GM18861 (cell line): ENCODE data around the gene SCUBE1.

Source experiments
- ATAC-seq: cut with Tn5 transposase; IDR thresholded peaks from one replicate; pipeline ENCODE4 v1.9.1; 2021; ENCODE audit not compliant: unreplicated experiment

Gene SCUBE1

GRCh38 chr22:43202756-43203410, 140.3 kb downstream of the SCUBE1 start:
- ATAC-seq, result no peak

DNA sequence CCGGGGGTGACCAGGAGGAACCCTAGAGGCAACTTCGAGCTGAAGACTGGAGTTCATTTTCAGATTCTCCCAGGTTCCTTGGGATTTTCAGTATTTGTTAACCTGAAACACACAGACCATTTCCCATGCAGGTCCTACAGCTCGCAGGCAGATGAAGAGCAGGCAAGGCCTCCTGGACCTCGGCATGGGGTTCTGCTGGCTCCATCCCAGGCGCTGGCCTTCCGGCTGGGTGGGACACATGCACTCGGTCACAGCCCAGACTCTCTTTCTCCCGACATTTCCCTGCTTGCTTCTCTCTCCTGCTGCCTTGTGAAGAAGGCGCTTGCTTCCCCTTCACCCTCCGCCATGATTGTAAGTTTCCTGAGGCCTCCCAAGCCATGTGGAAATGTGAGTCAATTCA, 140.8 kb downstream of the SCUBE1 start:
- ATAC-seq, result no peak

DNA sequence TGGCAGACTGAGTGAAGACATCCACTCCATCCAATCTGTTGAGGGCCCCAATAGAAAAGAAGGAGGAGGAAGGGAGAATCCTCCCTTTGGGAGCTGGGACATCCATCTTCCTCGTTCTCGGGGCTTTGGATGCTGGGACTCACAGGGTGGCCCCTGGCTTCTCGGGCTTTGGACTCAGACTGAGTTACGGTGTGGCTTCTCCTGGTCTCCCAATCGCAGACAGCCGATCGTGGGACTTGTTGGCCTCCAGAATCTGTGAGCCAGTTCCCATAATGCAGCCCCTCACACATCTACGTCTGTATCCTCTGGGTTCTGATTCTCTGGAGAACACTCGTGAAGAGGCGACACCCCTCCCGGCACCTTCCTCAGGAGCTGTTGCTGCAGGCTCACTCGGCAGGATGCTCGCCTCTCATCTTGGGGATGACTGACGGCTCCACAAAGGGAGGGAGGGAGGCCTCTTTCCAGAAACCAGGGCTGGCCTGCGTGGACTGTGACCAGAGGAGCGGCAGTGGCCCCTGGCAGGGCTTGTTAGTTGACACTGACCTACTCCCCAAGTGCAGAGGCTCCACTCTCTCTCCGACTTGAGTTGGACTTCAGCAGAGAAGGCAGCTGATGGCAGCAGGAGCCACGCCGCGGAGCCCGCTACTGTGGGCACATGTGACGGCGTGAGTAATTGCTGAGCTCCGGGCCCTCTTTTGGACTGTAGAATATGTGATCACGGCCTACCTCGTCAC, 141.5 kb downstream of the SCUBE1 start:
- no peak for ATAC-seq

DNA sequence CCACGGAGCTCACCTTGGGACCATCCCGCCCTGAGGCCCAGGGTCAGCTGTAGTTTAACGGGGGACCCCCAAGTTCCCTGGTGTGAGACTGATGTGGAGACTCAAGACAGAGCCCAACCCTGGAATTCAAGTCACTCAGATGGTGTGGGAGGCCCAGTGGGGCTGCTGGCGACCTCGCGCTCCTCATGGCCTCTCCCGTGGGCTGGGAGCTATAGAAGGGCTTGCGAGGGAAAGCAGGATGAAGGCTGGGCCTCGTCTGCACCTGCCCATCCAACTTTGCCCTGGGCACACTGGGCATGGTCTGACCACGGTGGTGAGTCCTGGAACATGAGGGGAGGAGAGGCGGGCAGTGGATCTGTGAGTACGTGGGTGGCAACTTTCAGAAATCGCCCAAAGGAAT, 142.6 kb downstream of the SCUBE1 start:
- no peak for ATAC-seq

DNA sequence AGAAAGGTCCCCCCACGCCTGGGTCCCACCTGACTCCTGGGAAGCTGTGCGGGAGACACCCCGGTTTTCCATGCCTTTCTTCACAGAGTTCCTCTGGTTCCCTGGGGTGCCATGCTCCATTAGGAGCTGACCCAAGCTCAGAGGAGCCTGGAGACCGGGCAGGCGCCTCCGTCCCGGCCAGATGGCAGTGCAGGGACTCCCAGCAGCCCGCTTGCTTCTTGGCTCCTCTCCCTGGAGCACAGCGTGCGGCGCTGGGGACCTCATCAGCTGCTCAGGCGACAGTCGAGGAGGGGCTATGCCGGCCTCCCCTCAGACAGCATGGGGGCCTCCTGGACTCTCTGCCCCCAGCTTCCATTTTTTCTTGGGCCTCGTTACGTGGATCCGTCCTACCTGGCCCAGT, 143.1 kb downstream of the SCUBE1 start:
- no peak for ATAC-seq

GRCh38 chr22:43199541-43199940, 143.6 kb downstream of the SCUBE1 start:
- ATAC-seq, result no peak

DNA sequence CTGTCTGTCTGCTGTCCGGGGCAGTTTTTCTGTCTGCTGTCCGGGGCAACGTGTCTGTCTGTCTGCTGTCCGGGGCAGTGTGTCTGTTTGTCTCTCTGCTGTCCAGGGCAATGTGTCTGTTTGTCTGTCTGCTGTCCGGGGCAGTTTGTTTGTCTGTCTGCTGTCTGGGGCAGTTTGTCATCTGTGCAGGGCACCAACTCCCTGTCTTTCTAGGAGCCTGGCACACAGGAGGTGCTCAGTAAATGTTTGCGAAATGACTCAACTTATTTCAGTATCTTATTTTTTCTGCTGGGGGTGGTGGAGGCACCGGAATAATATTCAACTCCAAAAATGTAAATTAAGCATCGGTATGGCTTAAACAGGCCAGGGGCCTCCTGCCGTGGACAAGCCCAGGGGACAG, 144.2 kb downstream of the SCUBE1 start:
- no peak for ATAC-seq

GRCh38 chr22:43198126-43198525, 145.0 kb downstream of the SCUBE1 start:
- no peak for ATAC-seq

DNA sequence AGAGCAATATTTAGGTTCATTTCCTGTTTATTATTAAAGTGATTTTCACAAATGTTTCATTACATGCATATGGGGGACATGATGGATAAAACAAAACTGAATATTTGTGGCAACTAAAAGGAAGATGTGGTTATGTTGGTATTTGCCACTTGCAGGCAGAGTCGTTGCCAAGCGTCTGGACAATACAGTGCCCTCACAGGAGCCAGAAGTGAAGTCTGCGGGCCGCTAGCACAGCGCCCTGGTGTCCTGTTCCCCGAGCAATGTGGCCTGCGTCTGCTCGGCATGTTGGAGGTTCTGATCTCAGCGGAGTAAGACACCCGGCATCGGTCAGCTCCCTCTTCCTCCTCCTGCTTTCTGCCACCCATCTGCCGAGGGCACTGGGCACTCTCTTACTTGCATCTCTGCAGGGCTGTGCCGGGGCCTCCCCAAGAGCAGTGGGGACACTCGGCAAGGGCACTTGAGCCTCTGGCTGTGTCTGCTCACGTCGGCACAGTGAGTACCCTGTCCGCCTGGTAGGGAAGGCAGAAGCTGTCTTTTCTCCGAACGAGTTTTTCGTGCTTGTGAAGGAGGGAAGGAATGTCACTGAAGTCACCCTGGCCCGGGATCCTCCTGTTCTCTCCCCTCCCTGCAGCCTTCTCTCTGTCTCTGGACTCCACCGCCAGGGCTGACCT, 145.8 kb downstream of the SCUBE1 start:
- no peak for ATAC-seq

GRCh38 chr22:43191831-43192230, 151.3 kb downstream of the SCUBE1 start:
- no peak for ATAC-seq

- no peak for ATAC-seq
Observed at GRCh38 chr22:43188829-43189545, 154.2 kb downstream of the SCUBE1 start.

DNA sequence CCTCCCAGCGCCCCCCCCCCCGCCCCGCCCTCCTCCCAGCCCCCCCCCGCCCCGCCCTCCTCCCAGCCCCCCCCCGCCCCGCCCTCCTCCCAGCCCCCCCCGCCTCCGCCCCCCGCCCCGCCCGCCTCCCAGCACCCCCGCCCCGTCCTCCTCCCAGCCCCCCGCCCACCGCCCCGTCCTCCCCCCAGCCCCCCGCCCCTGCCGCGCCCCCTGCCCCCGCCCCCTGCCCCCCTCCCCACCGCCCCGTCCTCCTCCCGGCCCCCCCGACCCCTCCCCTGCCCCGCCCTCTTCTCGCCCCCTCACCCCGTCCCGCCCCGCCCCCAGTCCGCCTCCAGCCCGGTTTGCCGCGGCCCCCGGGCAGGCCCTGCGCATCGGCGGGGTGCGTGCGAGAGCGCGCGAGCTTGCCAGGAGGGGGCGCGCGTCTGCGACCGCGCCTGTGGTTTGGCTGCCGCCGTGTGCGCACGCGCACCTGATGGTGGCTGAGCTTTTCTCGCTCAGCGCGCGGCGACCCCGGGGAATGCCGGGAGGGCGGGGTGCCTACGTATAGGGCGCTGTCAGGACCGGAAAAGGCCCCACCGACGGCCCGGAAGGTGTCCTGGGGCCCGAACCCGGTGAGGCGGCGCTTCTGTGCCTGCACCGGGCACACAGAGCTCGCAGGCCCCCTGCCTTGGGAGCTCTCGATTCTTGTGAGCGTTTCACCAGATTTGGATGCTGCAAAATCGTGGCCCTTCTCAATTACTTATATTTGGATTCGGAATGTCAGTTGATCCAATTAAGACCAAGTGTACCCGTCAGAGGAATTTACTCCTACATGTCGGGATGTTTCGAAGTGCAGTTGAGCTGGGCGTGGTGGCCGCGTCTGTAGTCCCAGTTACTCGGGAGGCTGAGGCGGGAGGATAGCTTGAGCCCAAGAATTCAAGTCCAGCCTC, 155.7 kb downstream of the SCUBE1 start:
- peak; percentile 84 for ATAC-seq

GRCh38 chr22:43186272-43187170, 156.7 kb downstream of the SCUBE1 start, which contains the start of gene TTLL12:
TSS of gene TTLL12 (minus strand) at chr22:43187134. CDS start at chr22:43187069, 65 bp downstream.
- ATAC-seq, result peak; percentile 30

- ATAC-seq, result no peak
Observed at GRCh38 chr22:43185860-43186261, 157.3 kb downstream of the SCUBE1 start.

- ATAC-seq, result no peak
Observed at GRCh38 chr22:43183496-43184277, 159.5 kb downstream of the SCUBE1 start.

- no peak for ATAC-seq
Observed at GRCh38 chr22:43182726-43183125, 160.4 kb downstream of the SCUBE1 start.

DNA sequence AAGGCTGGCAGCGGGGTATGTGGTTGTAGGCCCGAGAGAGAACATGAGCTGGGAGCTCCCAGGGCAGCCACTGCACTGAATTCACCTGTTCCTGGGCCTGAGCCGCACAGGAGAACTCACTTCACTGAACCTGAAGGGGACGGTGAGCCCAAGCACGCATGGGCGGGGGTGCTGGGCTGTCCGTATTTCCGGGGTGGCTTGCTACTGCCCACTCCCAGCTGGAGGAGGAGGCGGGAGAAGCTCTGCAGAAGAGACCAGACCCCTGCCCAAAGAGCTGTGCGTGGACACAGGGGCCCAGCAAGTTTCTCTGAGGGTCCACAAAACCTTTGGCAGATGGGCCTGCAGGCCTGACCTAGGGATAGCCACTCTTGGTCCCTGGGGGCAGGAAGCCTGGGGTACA, 161.1 kb downstream of the SCUBE1 start:
- no peak for ATAC-seq

DNA sequence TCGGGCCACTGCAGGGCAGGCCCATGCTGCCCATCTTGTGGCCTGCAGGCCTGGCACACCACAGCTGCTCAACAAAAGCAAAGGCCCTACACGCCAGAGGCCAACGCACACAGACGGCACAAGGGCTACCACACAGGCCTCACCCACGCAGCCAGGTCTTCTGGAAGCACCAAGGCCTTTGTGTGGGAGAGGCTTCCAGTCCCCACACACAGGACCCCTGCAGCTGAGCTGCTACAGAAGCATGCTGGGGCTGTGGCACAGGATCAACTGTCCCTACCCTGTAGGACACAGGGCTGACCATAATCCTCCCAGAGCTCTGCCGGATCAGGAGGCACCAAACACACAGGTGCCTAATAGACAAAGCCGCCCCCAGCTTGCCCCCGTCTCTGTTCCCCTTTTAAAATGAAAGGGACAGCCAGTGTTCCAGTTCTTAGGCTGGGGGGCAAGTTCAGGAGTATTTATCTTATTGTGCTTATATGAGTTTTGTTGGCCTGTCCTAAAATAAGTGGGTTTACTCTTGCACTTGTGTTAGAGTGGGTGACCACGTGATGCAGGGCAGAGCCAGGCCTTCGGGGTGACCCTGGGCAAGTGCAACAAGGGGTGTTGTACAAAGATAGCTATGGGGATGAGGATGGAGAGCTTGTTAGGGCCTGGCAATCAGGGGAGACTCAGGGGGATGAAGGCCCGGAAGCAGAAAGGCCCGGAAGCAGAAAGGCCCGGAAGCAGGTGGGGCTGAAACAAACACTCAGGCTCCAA, 161.7 kb downstream of the SCUBE1 start:
- no peak for ATAC-seq
